ENCODE results near the gene SUMO3. TPM values are rescaled to one million over a fixed set of nuclear protein-coding genes. Genes with fewer than 3 reads are reported as not detected.

The SUMO3 gene
- total and polyA plus RNA-seq, 2 donors (not counting 1 experiment from before 2014, with no cell fraction given): 96.3 to 190 TPM

DNA sequence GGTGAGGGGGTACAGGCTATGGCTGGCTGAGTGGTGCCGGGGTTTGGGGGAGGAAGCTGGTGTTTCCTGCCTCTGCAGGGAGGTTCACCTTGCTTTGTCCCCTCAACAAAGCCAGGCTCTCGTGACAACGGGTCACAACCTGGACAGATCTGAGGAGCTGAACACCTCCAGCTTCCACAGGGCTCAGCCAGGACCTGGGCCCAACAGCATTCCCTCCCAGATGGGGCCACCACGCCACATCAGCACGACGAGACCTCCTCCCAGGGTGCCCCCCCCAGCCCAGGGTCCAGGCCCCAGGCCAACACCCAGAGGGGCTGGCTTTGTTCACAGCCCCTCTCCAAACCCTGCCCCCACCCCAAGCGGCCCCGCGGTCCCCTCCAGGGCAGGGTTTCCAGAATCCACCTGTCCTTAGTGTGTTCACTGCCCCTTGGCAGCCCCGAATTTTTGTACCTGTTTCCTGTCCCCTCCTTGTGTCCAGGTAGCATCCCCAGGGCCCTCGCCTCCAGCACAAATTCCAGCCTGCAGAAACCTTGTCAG is 51.0 kb downstream of the SUMO3 start:
- H3K27ac ChIP-seq (ENCODE audit: insufficient read depth, low read length): no peak overlapping the region
- no peak overlapping the region for H3K4me3 ChIP-seq (replicated peaks in 1 of 4; ENCODE audit: control extremely low read depth in 1 of 4, insufficient read depth in 1 of 4, low read depth in 3 of 4, low read length in 4 of 4)
- H3K36me3 ChIP-seq (ENCODE audit: control insufficient read depth, insufficient read depth, low read length): peaks cover 8% of the 10 kb centered on the region
- no peaks in the 10 kb centered on the region for H3K27me3 ChIP-seq (ENCODE audit: control insufficient read depth, insufficient read depth, low read length)
- H3K4me1 ChIP-seq (ENCODE audit: control insufficient read depth, extremely low read depth, insufficient read depth, low read length): no peaks in the 10 kb centered on the region
- no peak overlapping the region for H2AFZ ChIP-seq (ENCODE audit: low read length)
- no peak overlapping the region for H3K4me2 ChIP-seq (ENCODE audit: extremely low read depth, insufficient read depth, low read length)
- TF ChIP-seq EZH2 (IDR thresholded peaks at IDR 0.05; ENCODE audit: low read length, missing control alignments): no peak
- TF ChIP-seq, protein P1, sequence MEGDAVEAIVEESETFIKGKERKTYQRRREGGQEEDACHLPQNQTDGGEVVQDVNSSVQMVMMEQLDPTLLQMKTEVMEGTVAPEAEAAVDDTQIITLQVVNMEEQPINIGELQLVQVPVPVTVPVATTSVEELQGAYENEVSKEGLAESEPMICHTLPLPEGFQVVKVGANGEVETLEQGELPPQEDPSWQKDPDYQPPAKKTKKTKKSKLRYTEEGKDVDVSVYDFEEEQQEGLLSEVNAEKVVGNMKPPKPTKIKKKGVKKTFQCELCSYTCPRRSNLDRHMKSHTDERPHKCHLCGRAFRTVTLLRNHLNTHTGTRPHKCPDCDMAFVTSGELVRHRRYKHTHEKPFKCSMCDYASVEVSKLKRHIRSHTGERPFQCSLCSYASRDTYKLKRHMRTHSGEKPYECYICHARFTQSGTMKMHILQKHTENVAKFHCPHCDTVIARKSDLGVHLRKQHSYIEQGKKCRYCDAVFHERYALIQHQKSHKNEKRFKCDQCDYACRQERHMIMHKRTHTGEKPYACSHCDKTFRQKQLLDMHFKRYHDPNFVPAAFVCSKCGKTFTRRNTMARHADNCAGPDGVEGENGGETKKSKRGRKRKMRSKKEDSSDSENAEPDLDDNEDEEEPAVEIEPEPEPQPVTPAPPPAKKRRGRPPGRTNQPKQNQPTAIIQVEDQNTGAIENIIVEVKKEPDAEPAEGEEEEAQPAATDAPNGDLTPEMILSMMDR (conservative IDR thresholded peaks at IDR 0.05 in 1 of 2, IDR thresholded peaks at IDR 0.05 in 1 of 2; ENCODE audit: low read depth in 1 of 2, low read length in 2 of 2): no peak
- H4K20me1 ChIP-seq (ENCODE audit: control insufficient read depth, extremely low read depth, insufficient read depth, low read length): no peaks in the 10 kb centered on the region
- H3K9ac ChIP-seq (ENCODE audit: insufficient read depth, low read length): no peak overlapping the region
- no peak for DNase-seq (ENCODE audit: low read depth in 2 of 2)
- no peaks in the 10 kb centered on the region for H3K9me3 ChIP-seq (ENCODE audit: control insufficient read depth, insufficient read depth, low read depth, low read length)
- H3K79me2 ChIP-seq (ENCODE audit: control insufficient read depth, insufficient read depth, low read length): no peaks in the 10 kb centered on the region

DNA sequence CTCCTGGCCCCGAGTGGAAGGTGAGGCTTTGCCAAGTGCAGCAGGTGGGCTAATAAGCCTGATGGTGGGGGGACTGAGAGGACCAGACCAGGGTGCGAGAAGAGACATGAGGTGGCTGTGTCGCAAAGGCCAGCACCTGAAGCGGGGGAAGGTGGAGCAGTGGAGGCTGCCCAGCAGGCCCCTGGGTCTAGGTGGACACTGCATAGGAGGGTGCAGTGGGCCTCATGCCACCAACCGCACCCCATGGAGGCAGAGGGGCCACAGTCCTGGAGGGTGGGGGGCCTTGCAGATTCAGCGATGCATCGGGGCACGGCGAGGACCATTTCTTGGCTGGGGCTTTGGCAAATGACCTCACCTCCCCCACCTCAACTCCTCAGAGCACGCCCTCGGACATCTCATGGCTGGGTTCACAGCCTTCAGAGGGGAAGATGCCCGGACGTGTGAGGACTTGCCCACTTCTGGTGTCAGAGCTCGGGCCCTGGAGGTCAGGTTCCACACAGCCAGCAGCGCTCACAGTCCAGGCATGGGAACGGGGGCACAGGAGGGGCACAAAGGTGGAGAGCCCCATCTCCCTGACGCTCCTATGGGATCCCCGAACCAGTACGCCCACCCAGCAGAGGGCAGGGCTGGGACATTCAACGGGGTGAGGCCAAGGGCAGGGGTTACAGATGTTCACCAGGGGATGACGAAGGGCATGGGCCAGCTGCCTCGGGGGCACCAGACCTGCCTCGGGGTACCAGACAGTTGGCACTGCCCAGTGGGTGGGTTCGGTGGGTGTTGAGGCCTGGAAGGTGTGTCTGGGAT is 51.6 kb downstream of the SUMO3 start:
- H3K79me2 ChIP-seq (ENCODE audit: control insufficient read depth, insufficient read depth, low read length): no peaks in the 10 kb centered on the region
- H3K9ac ChIP-seq (ENCODE audit: insufficient read depth, low read length): no peak overlapping the region
- H3K4me2 ChIP-seq (ENCODE audit: extremely low read depth, insufficient read depth, low read length): no peak overlapping the region
- H3K9me3 ChIP-seq (ENCODE audit: control insufficient read depth, insufficient read depth, low read depth, low read length): no peaks in the 10 kb centered on the region
- H3K36me3 ChIP-seq (ENCODE audit: control insufficient read depth, insufficient read depth, low read length): peaks cover 8% of the 10 kb centered on the region
- H3K27ac ChIP-seq (ENCODE audit: insufficient read depth, low read length): no peak overlapping the region
- TF ChIP-seq, protein P1 (conservative IDR thresholded peaks at IDR 0.05 in 1 of 2, IDR thresholded peaks at IDR 0.05 in 1 of 2; ENCODE audit: low read depth in 1 of 2, low read length in 2 of 2): no peak
- TF ChIP-seq EZH2 (IDR thresholded peaks at IDR 0.05; ENCODE audit: low read length, missing control alignments): no peak
- no peaks in the 10 kb centered on the region for H4K20me1 ChIP-seq (ENCODE audit: control insufficient read depth, extremely low read depth, insufficient read depth, low read length)
- no peak overlapping the region for H2AFZ ChIP-seq (ENCODE audit: low read length)
- no peak overlapping the region for H3K4me3 ChIP-seq (replicated peaks in 1 of 4; ENCODE audit: control extremely low read depth in 1 of 4, insufficient read depth in 1 of 4, low read depth in 3 of 4, low read length in 4 of 4)
- H3K27me3 ChIP-seq (ENCODE audit: control insufficient read depth, insufficient read depth, low read length): no peaks in the 10 kb centered on the region
- DNase-seq (ENCODE audit: low read depth in 2 of 2): no peak
- H3K4me1 ChIP-seq (ENCODE audit: control insufficient read depth, extremely low read depth, insufficient read depth, low read length): no peaks in the 10 kb centered on the region

DNA sequence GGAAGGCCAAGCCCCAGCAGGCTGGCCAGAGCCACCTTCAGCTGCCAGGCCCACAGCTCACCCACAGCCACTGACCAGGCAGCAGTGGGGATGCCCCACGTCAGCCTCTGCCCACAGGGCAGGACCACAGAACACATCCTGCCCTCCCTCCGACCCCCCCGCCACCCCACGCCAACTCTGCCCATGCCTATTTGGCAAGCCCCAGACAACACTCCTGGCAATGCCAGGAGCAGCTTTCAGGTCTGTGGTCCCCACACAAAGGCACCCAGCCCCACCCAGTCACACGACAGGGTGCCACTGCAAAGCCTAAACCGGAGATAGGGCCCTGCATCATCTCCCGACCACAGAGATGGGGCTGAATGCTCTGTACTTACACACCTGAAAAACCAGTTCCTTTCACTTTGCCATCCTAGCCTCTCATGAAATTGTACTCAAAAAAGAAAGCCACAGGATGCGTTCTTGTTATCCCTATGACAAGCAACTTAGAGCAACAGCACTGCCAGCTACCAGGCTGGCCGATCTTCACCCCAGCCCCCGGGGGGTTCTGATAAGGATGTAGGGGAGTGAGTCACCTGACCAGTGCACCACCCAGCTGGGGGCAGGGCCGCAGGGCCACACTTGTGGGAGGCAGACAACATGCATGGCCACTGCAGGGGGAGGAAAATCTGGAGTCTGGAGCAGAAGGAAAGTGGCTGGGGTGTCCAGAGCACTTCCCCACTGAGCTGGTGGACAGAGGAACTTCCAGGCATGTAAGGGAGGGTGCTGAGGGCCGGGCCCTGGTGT is 52.4 kb downstream of the SUMO3 start:
- peaks cover 4% of the 10 kb centered on the region for H3K36me3 ChIP-seq (ENCODE audit: control insufficient read depth, insufficient read depth, low read length)
- no peak overlapping the region for H3K9ac ChIP-seq (ENCODE audit: insufficient read depth, low read length)
- H3K4me2 ChIP-seq (ENCODE audit: extremely low read depth, insufficient read depth, low read length): no peak overlapping the region
- no peaks in the 10 kb centered on the region for H3K27me3 ChIP-seq (ENCODE audit: control insufficient read depth, insufficient read depth, low read length)
- H4K20me1 ChIP-seq (ENCODE audit: control insufficient read depth, extremely low read depth, insufficient read depth, low read length): no peaks in the 10 kb centered on the region
- no peak overlapping the region for H3K4me3 ChIP-seq (replicated peaks in 1 of 4; ENCODE audit: control extremely low read depth in 1 of 4, insufficient read depth in 1 of 4, low read depth in 3 of 4, low read length in 4 of 4)
- no peaks in the 10 kb centered on the region for H3K4me1 ChIP-seq (ENCODE audit: control insufficient read depth, extremely low read depth, insufficient read depth, low read length)
- H3K9me3 ChIP-seq (ENCODE audit: control insufficient read depth, insufficient read depth, low read depth, low read length): no peaks in the 10 kb centered on the region
- TF ChIP-seq EZH2 (IDR thresholded peaks at IDR 0.05; ENCODE audit: low read length, missing control alignments): no peak
- TF ChIP-seq, protein P1 (conservative IDR thresholded peaks at IDR 0.05 in 1 of 2, IDR thresholded peaks at IDR 0.05 in 1 of 2; ENCODE audit: low read depth in 1 of 2, low read length in 2 of 2): no peak
- no peak overlapping the region for H3K27ac ChIP-seq (ENCODE audit: insufficient read depth, low read length)
- H3K79me2 ChIP-seq (ENCODE audit: control insufficient read depth, insufficient read depth, low read length): no peaks in the 10 kb centered on the region
- no peak overlapping the region for H2AFZ ChIP-seq (ENCODE audit: low read length)
- DNase-seq (ENCODE audit: low read depth in 2 of 2): no peak

All from fibroblast of lung (primary cell).